Mesodermal cell (in vitro differentiated cells): Measurements from ENCODE around the gene SMPX. TPM values are rescaled to one million over a fixed set of nuclear protein-coding genes. Genes with fewer than 3 reads are reported as not detected.

Experiments used
- H3K27ac ChIP-seq: 2 replicates; pipeline ENCODE4 v1.7.0; 2013; ENCODE audit warnings: mild to moderate bottlenecking, low read depth, low read length, moderate library complexity; ENCODE audit not compliant: severe bottlenecking
- H3K36me3 ChIP-seq: 2 replicates; pipeline ENCODE4 v1.7.1; 2013; ENCODE audit warnings: mild to moderate bottlenecking, low read length, moderate library complexity; ENCODE audit not compliant: control insufficient read depth, insufficient read depth
- H3K4me1 ChIP-seq: one replicate; pipeline ENCODE4 v1.7.1; 2013; ENCODE audit warnings: mild to moderate bottlenecking, low read length; ENCODE audit not compliant: insufficient read depth, control insufficient read depth, poor library complexity, severe bottlenecking
- H3K4me3 ChIP-seq: 2 replicates; pipeline ENCODE4 v1.7.0; 2013; ENCODE audit warnings: low read length, control low read depth, mild to moderate bottlenecking; ENCODE audit not compliant: insufficient read depth, poor library complexity, severe bottlenecking; ENCODE audit errors: extremely low read depth
- H3K9me3 ChIP-seq: 2 replicates; pipeline ENCODE4 v1.7.1; 2013; ENCODE audit warnings: mild to moderate bottlenecking, low read length, moderate library complexity; ENCODE audit not compliant: control insufficient read depth
- WGBS, 2 experiments: methylation state at CpG; one replicate each; pipeline ENCODE4 v1.1.5; 2013; ENCODE audit warnings: missing lambda C conversion rate in 2 of 2; ENCODE audit not compliant: insufficient coverage in 2 of 2; 5-methylcytosine and 5-hydroxymethylcytosine counted together
- polyA plus RNA-seq, 2 experiments: library from polyadenylated mRNA; stranded (reverse); fragments of 50-300 nt; gene quantifications; one replicate each; pipeline ENCODE4 v1.2.3, GENCODE V29; 2013

SMPX gene
- not detected for polyA plus RNA-seq (2013, experiment 1 of 2)
- not detected for polyA plus RNA-seq (2013, experiment 2 of 2)

DNA sequence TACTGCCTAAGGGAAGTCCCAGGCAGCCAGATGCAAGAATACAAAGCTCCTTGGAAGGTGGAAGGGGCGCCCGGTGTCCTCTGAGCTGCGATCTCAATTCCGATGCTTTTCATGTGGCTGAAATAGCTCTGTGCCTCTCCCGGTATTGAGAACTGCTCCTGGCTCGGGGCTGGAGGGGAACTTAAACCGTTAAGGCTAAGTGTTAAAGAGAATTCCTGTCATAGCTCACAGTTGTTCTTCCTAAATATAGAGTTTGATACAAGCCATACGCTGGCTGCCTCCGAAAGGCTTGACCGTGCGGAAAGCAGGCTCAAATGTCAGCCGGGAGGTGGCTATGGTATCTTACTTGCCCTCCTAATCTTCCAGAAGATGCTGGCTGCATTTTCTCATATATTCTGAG is at the start of gene SMPX:
TSS of gene SMPX (minus strand) at position 157 of the 400 bp plus-strand sequence. CDS start 3,826 bp downstream, outside the sequence.
- no peak within 1 kb of the TSS for H3K27ac ChIP-seq
- H3K9me3 ChIP-seq, result no peaks in the 10 kb centered on the region
- WGBS, 2 experiments, result 100% methylated on average over 2 of the region's 12 CpGs; no CpG with 5 or more reads in 1 of the 2 experiments
- no peaks in the 10 kb centered on the region for H3K36me3 ChIP-seq
- no peak within 1 kb of the TSS for H3K4me3 ChIP-seq
- H3K4me1 ChIP-seq, result peaks cover under 1% of the 10 kb centered on the region

DNA sequence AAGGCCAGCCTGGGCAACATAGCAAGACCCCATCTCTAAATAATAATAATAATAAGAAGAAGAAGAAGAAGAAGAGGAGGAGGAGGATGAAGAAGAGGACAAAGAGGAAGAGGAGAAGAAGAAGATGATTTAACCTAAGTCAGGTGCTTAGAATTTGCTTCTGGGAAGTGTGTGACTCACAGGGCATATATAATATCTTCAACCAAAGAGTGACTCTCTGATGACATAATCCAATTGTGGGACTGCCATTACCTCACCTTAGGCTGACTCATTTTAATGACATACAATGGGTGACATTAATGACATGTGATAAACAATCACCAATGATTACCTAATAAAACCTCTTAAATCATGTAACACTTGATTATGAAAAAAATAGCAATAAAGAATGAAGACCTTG is 48.8 kb upstream of the SMPX start:
- Histone ChIP-seq H3K4me1 (no peaks in the 10 kb centered on the region), H3K27ac (no peak overlapping the region), H3K4me3 (no peak overlapping the region), H3K9me3 (no peaks in the 10 kb centered on the region), H3K36me3 (no peaks in the 10 kb centered on the region)

DNA sequence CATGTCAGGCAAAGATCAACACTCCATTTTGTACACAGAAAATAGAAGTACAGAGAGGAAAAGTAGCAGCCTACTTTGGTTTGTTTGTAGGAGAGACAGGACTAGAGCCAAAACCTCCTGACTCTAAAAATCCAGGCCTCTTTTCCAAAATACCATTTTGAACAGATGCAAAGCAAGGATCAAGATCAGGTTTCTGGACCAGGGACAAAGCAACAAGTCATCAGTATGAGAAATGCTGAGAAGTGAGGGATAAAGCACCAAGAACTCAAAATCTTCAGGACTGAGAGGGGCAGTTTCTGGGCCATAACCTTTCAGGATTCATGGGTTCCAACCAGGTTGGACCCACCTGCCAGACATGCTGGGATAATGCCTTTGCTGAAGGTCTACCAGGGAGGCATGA is 44.9 kb upstream of the SMPX start:
- Histone ChIP-seq H3K36me3 (no peaks in the 10 kb centered on the region), H3K4me3 (no peak overlapping the region), H3K4me1 (peaks cover 4% of the 10 kb centered on the region), H3K27ac (no peak overlapping the region), H3K9me3 (no peaks in the 10 kb centered on the region)

- Histone ChIP-seq H3K27ac (no peak overlapping the region), H3K9me3 (no peaks in the 10 kb centered on the region), H3K36me3 (no peaks in the 10 kb centered on the region), H3K4me1 (peaks cover 4% of the 10 kb centered on the region), H3K4me3 (no peak overlapping the region)
- 94% methylated on average over 3 of the region's 7 CpGs; no CpG with 5 or more reads in 1 of the 2 experiments for WGBS, 2 experiments
These were observed 44.2 kb upstream of the SMPX start for GRCh38 chrX:21802054-21802670.

- no peaks in the 10 kb centered on the region for H3K9me3 ChIP-seq
- no peak overlapping the region for H3K4me3 ChIP-seq
- peaks cover 4% of the 10 kb centered on the region for H3K4me1 ChIP-seq
- no CpG with 5 or more reads among the region's 1 CpG for WGBS, 2 experiments
- H3K36me3 ChIP-seq, result no peaks in the 10 kb centered on the region
- no peak overlapping the region for H3K27ac ChIP-seq
These were observed 42.4 kb upstream of the SMPX start for GRCh38 chrX:21800344-21800770.

DNA sequence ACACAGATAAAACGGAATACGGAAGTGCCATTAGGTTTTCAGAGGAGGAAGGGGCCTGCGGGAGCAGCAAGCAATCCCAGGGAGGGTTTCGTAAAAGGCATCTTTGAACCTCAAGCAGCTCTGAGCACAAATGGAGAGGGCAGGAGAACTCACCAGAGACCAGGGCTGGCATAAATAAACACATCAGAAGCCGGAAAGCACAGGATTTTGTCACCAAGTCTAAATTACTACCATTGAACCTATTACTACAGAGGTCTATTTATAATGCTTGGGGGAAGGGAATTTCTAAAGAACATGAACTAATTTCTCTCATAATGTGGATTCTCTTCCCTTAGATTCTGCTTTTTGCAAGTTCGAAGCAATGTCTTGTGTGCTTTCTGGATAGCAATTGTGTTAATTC is 41.9 kb upstream of the SMPX start:
- Histone ChIP-seq H3K36me3 (no peaks in the 10 kb centered on the region), H3K9me3 (no peaks in the 10 kb centered on the region), H3K4me3 (no peak overlapping the region), H3K4me1 (peaks cover 4% of the 10 kb centered on the region), H3K27ac (no peak overlapping the region)
- WGBS, 2 experiments, result 92% methylated on average over 4 of the region's 6 CpGs; no CpG with 5 or more reads in 1 of the 2 experiments

DNA sequence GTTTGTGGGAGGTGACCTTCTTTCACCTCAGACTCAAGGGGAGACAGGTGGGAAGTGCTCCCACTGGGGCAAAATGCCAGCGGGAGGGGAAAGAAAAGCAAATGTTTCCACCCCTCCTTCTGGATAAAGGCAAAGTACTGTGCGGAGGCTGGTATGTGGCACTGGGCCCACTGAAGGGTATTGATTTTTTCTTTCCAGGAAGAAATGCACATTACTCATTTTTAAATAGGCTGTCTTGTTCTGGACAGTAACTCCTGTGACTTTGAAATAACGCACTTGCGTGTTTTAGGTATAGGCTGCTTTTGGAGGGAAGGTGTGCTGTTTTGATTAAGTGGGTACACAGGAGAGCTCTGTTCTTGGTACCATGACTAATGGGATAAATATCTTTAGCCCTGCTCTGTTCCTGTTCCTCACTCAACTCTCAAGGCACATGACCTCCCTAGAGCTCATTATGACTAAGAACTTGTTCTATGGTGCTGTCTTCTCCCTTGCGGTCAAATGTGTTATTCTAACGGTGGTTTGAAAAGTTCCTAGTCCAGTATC is 40.8 kb upstream of the SMPX start:
- H3K4me1 ChIP-seq, result peaks cover 4% of the 10 kb centered on the region
- WGBS, 2 experiments, result no CpG with 5 or more reads among the region's 6 CpGs
- no peaks in the 10 kb centered on the region for H3K9me3 ChIP-seq
- no peak overlapping the region for H3K4me3 ChIP-seq
- H3K27ac ChIP-seq, result no peak overlapping the region
- no peaks in the 10 kb centered on the region for H3K36me3 ChIP-seq

GRCh38 chrX:21781976-21782375 is 24.1 kb upstream of the SMPX start:
- Histone ChIP-seq H3K36me3 (no peaks in the 10 kb centered on the region), H3K4me1 (no peaks in the 10 kb centered on the region), H3K4me3 (no peak overlapping the region), H3K27ac (no peak overlapping the region), H3K9me3 (no peaks in the 10 kb centered on the region)
- WGBS, 2 experiments, result no CpG with 5 or more reads among the region's 1 CpG

DNA sequence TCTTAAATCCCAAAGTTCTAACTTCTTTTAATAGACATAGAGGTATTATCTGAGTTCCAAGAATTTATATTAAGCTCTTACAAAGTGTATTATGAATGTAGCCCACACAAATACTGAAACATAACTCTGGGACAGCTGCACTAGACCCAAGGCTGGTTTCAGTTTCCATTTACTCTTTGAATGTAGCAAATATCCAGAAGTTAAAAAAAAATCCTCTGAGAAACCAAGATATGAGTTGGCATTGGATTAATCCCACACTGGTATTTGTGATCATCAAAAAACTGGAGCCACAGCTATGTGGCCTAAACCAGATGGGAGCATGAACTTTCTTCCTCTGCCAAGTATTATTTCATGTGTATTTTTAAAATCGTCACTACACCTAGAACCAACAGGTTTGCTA is 23.6 kb upstream of the SMPX start:
- Histone ChIP-seq H3K27ac (no peak overlapping the region), H3K4me1 (no peaks in the 10 kb centered on the region), H3K4me3 (no peak overlapping the region), H3K36me3 (no peaks in the 10 kb centered on the region), H3K9me3 (no peaks in the 10 kb centered on the region)
- no CpG with 5 or more reads among the region's 1 CpG for WGBS, 2 experiments

- Histone ChIP-seq H3K36me3 (no peaks in the 10 kb centered on the region), H3K4me3 (no peak overlapping the region), H3K27ac (no peak overlapping the region), H3K9me3 (no peaks in the 10 kb centered on the region), H3K4me1 (no peaks in the 10 kb centered on the region)
- WGBS, 2 experiments, result 29% methylated on average over 1 of the region's 3 CpGs; no CpG with 5 or more reads in 1 of the 2 experiments
These were observed 21.2 kb upstream of the SMPX start for GRCh38 chrX:21779095-21779494.

GRCh38 chrX:21778236-21778635 is 20.3 kb upstream of the SMPX start:
- 50% methylated on average over 1 of the region's 1 CpG; no CpG with 5 or more reads in 1 of the 2 experiments for WGBS, 2 experiments

More at GRCh38 chrX:21778236-21778635, 20.3 kb upstream of the SMPX start:
- Histone ChIP-seq H3K36me3 (no peaks in the 10 kb centered on the region), H3K9me3 (no peaks in the 10 kb centered on the region), H3K27ac (no peak overlapping the region), H3K4me3 (no peak overlapping the region), H3K4me1 (no peaks in the 10 kb centered on the region)
